Liver (tissue), 3 donors: ENCODE results near the gene C8G.

Experiments
- EGR1 ChIP-seq, 2 donors: IDR thresholded peaks; 2 replicates each; pipeline ENCODE4 v1.6.1; 2016 to 2018; ENCODE audit warnings: antibody characterized with exemption in 2 of 2, low read depth in 2 of 2
- FOXA1 ChIP-seq: IDR thresholded peaks from 2 replicates; pipeline ENCODE4 v1.6.1; 2016; ENCODE audit warnings: antibody characterized with exemption
- HNF4A ChIP-seq, 2 donors: conservative IDR thresholded peaks; 2 replicates each; pipeline ENCODE4 v1.6.1; 2016; ENCODE audit warnings: antibody characterized with exemption in 2 of 2, mild to moderate bottlenecking in 2 of 2
- JUND ChIP-seq, 2 donors: IDR thresholded peaks; 2 replicates each; pipeline ENCODE4 v1.6.1; 2016; ENCODE audit warnings: antibody characterized with exemption in 2 of 2
- NR2F2 ChIP-seq: IDR thresholded peaks from 2 replicates; pipeline ENCODE4 v1.6.1; 2016; ENCODE audit warnings: antibody characterized with exemption
- REST ChIP-seq: IDR thresholded peaks from 2 replicates; pipeline ENCODE4 v1.6.1; 2016; ENCODE audit warnings: antibody characterized with exemption, mild to moderate bottlenecking
- RXRA ChIP-seq, 2 donors: IDR thresholded peaks; 2 replicates each; pipeline ENCODE4 v1.6.1; 2017 to 2018; ENCODE audit warnings: antibody characterized with exemption in 2 of 2, mild to moderate bottlenecking in 1 of 2
- SP1 ChIP-seq: IDR thresholded peaks from 2 replicates; pipeline ENCODE4 v1.6.1; 2018; ENCODE audit warnings: antibody characterized with exemption, mild to moderate bottlenecking
- YY1 ChIP-seq: IDR thresholded peaks from 2 replicates; pipeline ENCODE4 v1.6.1; 2016; ENCODE audit warnings: antibody characterized with exemption, mild to moderate bottlenecking
- TF ChIP-seq, protein P1 (sequence below): fragments of 150-350 bp; IDR thresholded peaks from 2 replicates; pipeline ENCODE4 v1.5.1; 2017; ENCODE audit warnings: improper control_type of control experiment, low read depth, low read length; ENCODE audit not compliant: missing input control
- TF ChIP-seq, protein P2 (sequence below): IDR thresholded peaks from 2 replicates; pipeline ENCODE4 v1.6.1; 2016; ENCODE audit warnings: antibody characterized with exemption
- donor health status: healthy.
- donor health status: healthy.

- TF ChIP-seq, protein P1, sequence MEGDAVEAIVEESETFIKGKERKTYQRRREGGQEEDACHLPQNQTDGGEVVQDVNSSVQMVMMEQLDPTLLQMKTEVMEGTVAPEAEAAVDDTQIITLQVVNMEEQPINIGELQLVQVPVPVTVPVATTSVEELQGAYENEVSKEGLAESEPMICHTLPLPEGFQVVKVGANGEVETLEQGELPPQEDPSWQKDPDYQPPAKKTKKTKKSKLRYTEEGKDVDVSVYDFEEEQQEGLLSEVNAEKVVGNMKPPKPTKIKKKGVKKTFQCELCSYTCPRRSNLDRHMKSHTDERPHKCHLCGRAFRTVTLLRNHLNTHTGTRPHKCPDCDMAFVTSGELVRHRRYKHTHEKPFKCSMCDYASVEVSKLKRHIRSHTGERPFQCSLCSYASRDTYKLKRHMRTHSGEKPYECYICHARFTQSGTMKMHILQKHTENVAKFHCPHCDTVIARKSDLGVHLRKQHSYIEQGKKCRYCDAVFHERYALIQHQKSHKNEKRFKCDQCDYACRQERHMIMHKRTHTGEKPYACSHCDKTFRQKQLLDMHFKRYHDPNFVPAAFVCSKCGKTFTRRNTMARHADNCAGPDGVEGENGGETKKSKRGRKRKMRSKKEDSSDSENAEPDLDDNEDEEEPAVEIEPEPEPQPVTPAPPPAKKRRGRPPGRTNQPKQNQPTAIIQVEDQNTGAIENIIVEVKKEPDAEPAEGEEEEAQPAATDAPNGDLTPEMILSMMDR = no peak
- no peak for TF ChIP-seq HNF4A (conservative IDR thresholded peaks at IDR 0.05)
- no peak for TF ChIP-seq NR2F2
- TF ChIP-seq, protein P2, sequence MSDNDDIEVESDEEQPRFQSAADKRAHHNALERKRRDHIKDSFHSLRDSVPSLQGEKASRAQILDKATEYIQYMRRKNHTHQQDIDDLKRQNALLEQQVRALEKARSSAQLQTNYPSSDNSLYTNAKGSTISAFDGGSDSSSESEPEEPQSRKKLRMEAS = no peak
- TF ChIP-seq YY1 = no peak
- TF ChIP-seq SP1 = no peak
- TF ChIP-seq JUND (IDR thresholded peaks at IDR 0.05) = no peak
- no peak for TF ChIP-seq FOXA1
- TF ChIP-seq REST = no peak
- TF ChIP-seq EGR1 (IDR thresholded peaks at IDR 0.05; ENCODE audit: low read depth in 2 of 2) = no peak
- TF ChIP-seq RXRA (IDR thresholded peaks at IDR 0.05) = no peak
These were observed 2.7 kb upstream of the C8G start for GRCh38 chr9:136942112-136942880.
